Ishikawa (cell line): Measurements from ENCODE around the gene PCCA.
A peak's percentile ranks its signal among the peaks of the same experiment; 100 is the strongest.

Source experiments
- CEBPB ChIP-seq: IDR thresholded peaks from 2 replicates; pipeline ENCODE4 v1.6.1; 2012
- CREB1 ChIP-seq: IDR thresholded peaks from 2 replicates; pipeline ENCODE4 v1.6.1; 2012; ENCODE audit warnings: low read depth
- EGR1 ChIP-seq: IDR thresholded peaks from 2 replicates; pipeline ENCODE4 v1.6.1; 2012
- EP300 ChIP-seq: IDR thresholded peaks from 2 replicates; pipeline ENCODE4 v1.6.1; 2012; ENCODE audit warnings: borderline replicate concordance
- FOXM1 ChIP-seq: IDR thresholded peaks from 2 replicates; pipeline ENCODE4 v1.6.1; 2012; ENCODE audit warnings: low read depth, borderline replicate concordance
- NFIC ChIP-seq: IDR thresholded peaks from 2 replicates; pipeline ENCODE4 v1.6.1; 2012
- RAD21 ChIP-seq: IDR thresholded peaks from 2 replicates; pipeline ENCODE4 v1.6.1; 2012; ENCODE audit warnings: low read depth
- TAF1 ChIP-seq: IDR thresholded peaks from 2 replicates; pipeline ENCODE4 v1.6.1; 2012; ENCODE audit warnings: low read depth, mild to moderate bottlenecking
- TCF12 ChIP-seq: IDR thresholded peaks from 2 replicates; pipeline ENCODE4 v1.6.1; 2012; ENCODE audit warnings: low read depth
- TEAD4 ChIP-seq: IDR thresholded peaks from 2 replicates; pipeline ENCODE4 v1.6.1; 2012
- YY1 ChIP-seq: IDR thresholded peaks from 2 replicates; pipeline ENCODE4 v1.6.1; 2012; ENCODE audit warnings: low read depth
- ZBTB7A ChIP-seq: IDR thresholded peaks from 2 replicates; pipeline ENCODE4 v1.6.1; 2012; ENCODE audit warnings: low read depth
- TF ChIP-seq, protein P1 (sequence below): IDR thresholded peaks from 2 replicates; pipeline ENCODE4 v1.6.1; 2012; ENCODE audit warnings: low read depth, mild to moderate bottlenecking
- TF ChIP-seq, protein P2 (sequence below): IDR thresholded peaks from 2 replicates; pipeline ENCODE4 v1.6.1; 2012
- TF ChIP-seq, protein P3 (sequence below): IDR thresholded peaks from 2 replicates; pipeline ENCODE4 v1.6.1; 2012

Gene PCCA

DNA sequence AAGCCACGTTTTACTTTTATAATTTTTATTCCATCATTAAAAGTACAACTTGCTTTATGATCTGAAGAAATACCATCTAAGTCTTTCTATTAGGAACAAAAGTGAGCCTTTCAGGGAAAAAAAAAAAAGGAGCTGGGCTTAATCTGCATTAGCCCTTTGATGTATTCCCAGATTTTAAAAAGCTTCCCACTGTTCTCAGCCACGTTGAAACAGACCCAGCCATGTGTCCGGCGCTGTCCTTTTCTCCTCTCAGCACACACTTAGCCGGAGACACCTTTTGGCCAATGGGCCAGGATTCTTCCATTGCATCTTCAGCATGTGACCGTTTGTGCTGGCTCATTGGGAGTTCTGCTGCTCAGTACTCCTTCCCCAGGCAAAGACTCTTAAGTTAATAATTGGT, 394.2 kb downstream of the PCCA start:
- TF ChIP-seq CEBPB, result no peak
- TF ChIP-seq EGR1, result no peak
- TF ChIP-seq RAD21, result no peak
- no peak for TF ChIP-seq CREB1

DNA sequence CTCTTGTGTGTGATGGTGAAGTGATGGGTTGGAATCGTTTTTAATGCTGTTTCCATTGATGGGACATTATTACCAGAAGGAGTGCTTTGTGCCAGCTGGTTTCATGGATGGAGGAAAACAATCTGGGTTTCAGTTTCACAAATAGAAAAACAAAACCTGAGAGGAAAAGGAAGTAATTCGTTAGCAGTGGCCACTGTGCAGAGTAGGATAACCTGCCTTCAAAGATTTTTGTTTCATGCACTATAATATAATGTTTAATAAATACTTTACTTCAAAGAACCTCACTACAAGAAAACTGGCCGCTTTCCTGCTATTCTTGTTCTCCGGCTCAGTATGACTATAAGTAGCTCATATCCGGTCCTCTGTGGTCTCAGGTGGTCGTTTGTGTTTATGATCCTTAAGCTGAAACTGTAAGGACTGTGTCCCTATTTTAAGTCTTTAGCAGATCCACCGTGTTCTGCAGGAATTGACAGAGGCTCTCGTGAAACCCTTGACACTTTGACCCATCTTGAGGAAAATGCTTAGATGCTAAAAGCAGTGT, 395.0 kb downstream of the PCCA start:
- no peak for TF ChIP-seq TEAD4
- TF ChIP-seq, protein P1, sequence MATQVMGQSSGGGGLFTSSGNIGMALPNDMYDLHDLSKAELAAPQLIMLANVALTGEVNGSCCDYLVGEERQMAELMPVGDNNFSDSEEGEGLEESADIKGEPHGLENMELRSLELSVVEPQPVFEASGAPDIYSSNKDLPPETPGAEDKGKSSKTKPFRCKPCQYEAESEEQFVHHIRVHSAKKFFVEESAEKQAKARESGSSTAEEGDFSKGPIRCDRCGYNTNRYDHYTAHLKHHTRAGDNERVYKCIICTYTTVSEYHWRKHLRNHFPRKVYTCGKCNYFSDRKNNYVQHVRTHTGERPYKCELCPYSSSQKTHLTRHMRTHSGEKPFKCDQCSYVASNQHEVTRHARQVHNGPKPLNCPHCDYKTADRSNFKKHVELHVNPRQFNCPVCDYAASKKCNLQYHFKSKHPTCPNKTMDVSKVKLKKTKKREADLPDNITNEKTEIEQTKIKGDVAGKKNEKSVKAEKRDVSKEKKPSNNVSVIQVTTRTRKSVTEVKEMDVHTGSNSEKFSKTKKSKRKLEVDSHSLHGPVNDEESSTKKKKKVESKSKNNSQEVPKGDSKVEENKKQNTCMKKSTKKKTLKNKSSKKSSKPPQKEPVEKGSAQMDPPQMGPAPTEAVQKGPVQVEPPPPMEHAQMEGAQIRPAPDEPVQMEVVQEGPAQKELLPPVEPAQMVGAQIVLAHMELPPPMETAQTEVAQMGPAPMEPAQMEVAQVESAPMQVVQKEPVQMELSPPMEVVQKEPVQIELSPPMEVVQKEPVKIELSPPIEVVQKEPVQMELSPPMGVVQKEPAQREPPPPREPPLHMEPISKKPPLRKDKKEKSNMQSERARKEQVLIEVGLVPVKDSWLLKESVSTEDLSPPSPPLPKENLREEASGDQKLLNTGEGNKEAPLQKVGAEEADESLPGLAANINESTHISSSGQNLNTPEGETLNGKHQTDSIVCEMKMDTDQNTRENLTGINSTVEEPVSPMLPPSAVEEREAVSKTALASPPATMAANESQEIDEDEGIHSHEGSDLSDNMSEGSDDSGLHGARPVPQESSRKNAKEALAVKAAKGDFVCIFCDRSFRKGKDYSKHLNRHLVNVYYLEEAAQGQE, result no peak
- TF ChIP-seq ZBTB7A, result no peak
- TF ChIP-seq, protein P2, sequence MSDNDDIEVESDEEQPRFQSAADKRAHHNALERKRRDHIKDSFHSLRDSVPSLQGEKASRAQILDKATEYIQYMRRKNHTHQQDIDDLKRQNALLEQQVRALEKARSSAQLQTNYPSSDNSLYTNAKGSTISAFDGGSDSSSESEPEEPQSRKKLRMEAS, result no peak
- no peak for TF ChIP-seq EP300
- TF ChIP-seq, protein P3, sequence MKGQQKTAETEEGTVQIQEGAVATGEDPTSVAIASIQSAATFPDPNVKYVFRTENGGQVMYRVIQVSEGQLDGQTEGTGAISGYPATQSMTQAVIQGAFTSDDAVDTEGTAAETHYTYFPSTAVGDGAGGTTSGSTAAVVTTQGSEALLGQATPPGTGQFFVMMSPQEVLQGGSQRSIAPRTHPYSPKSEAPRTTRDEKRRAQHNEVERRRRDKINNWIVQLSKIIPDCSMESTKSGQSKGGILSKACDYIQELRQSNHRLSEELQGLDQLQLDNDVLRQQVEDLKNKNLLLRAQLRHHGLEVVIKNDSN, result no peak
- no peak for TF ChIP-seq NFIC
- no peak for TF ChIP-seq CEBPB
- TF ChIP-seq FOXM1, result no peak
- TF ChIP-seq CREB1, result no peak
- TF ChIP-seq YY1, result no peak
- TF ChIP-seq EGR1, result no peak
- TF ChIP-seq RAD21, result no peak
- no peak for TF ChIP-seq TAF1
- no peak for TF ChIP-seq TCF12

DNA sequence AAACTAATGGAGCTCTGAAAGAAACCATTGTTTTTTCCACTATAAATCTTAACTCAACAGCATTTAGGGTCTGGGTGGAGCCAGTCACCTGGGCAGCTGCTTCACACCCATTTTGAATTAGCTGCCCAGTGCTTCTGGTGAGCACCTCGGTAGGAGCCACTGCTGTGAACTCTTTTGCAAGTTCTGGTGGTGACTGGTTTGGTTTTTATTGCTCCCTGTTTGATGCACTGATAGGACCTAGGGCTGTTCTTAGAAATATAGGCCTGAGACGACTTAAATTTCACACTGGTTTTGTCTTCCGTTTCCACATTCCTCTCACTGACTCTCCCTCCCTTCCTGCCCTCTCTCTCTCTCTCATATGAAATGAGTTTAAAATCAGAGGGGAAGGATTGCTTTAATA, 395.8 kb downstream of the PCCA start:
- TF ChIP-seq EP300 (peak; percentile 63), ZBTB7A (no peak), FOXM1 (no peak), TCF12 (peak; percentile 45; the same call in 1 of the 2 replicates)

DNA sequence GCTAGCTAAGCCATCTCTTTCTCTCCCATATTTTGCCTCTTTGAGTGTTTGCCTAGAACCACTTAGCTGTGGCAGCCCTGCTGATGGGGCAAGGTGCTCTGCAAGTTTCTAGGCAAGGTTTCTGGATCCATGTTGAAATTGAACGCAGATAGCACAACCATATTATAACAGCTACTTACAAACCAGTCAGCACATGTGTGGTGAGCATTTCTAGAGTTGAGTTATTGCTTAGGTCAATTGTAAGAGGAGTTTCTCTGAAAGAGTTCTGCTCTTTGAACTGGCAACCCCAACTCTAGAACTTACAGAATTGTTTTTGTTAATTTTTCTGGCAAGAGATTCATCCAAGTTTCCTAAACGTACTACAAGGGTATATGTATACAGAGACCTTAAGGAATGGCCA, 396.4 kb downstream of the PCCA start:
- TF ChIP-seq EGR1 (no peak), FOXM1 (no peak), NFIC (no peak), EP300 (no peak), YY1 (no peak), TAF1 (no peak), RAD21 (no peak), ZBTB7A (no peak), TEAD4 (no peak), CEBPB (no peak), CREB1 (no peak)
- TF ChIP-seq, protein P1, result no peak
- TF ChIP-seq, protein P3, result no peak
- TF ChIP-seq, protein P2, result no peak

DNA sequence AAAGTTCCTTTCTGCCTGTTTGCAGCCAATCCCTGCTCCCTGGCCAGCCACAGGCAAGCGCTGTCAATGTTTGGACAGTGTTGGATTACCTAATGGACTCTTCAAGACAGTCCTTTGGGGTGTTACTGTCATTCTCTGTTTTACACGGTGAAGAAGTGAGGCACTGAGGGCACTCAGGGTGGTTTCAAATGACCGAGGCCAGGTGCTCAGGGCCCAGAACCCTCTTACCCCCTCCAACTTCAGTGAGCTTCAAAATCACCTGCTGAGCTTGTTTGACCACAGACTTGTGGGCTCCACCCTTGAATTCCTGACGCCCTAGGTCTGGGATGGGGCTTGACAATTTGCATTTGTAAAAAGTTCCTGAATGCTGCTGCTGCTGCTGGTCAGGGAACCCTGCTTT, 401.8 kb downstream of the PCCA start:
- TF ChIP-seq ZBTB7A (no peak), EP300 (peak; percentile 81), TCF12 (peak; percentile 89), CEBPB (no peak), TAF1 (no peak), CREB1 (no peak), TEAD4 (peak; percentile 85), NFIC (peak; percentile 46), EGR1 (no peak), FOXM1 (peak; percentile 64; the same call in 1 of the 2 replicates), RAD21 (no peak), YY1 (no peak)
- TF ChIP-seq, protein P2, result peak; percentile 80
- TF ChIP-seq, protein P3, result 0 out of 2 replicates have a peak, but pooled peaks have one; percentile 18
- TF ChIP-seq, protein P1, result no peak
